ENCODE measurements around the gene FAM227B.

DNA sequence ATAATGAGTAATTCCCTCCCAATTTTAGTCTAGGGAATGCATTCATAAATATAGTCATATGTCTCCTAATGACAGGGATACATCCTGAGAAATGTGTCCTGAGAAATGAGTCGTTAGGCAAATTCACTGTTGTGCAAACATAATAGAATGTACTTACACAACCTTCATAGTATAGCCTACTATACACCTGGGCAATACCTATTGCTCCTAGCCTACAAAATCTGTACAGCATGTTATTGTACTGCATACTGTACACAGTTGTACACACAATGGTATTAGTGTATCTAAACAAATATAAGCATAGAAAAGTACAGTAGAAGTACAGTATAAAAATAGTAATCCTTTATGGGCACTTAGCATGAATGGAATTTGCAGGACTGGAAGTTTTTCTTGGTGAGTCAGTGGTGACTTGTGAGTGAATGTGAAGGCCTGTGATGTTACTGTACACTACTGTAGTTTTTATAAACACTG is 6.8 kb upstream of the FAM227B start:
- TF ChIP-seq POLR2AphosphoS5 (IDR thresholded peaks at IDR 0.05), result no peak
- TF ChIP-seq, protein P1, sequence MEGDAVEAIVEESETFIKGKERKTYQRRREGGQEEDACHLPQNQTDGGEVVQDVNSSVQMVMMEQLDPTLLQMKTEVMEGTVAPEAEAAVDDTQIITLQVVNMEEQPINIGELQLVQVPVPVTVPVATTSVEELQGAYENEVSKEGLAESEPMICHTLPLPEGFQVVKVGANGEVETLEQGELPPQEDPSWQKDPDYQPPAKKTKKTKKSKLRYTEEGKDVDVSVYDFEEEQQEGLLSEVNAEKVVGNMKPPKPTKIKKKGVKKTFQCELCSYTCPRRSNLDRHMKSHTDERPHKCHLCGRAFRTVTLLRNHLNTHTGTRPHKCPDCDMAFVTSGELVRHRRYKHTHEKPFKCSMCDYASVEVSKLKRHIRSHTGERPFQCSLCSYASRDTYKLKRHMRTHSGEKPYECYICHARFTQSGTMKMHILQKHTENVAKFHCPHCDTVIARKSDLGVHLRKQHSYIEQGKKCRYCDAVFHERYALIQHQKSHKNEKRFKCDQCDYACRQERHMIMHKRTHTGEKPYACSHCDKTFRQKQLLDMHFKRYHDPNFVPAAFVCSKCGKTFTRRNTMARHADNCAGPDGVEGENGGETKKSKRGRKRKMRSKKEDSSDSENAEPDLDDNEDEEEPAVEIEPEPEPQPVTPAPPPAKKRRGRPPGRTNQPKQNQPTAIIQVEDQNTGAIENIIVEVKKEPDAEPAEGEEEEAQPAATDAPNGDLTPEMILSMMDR (IDR thresholded peaks at IDR 0.05), result no peak
